ENCODE measurements around the gene SLC40A1.

Gene SLC40A1

DNA sequence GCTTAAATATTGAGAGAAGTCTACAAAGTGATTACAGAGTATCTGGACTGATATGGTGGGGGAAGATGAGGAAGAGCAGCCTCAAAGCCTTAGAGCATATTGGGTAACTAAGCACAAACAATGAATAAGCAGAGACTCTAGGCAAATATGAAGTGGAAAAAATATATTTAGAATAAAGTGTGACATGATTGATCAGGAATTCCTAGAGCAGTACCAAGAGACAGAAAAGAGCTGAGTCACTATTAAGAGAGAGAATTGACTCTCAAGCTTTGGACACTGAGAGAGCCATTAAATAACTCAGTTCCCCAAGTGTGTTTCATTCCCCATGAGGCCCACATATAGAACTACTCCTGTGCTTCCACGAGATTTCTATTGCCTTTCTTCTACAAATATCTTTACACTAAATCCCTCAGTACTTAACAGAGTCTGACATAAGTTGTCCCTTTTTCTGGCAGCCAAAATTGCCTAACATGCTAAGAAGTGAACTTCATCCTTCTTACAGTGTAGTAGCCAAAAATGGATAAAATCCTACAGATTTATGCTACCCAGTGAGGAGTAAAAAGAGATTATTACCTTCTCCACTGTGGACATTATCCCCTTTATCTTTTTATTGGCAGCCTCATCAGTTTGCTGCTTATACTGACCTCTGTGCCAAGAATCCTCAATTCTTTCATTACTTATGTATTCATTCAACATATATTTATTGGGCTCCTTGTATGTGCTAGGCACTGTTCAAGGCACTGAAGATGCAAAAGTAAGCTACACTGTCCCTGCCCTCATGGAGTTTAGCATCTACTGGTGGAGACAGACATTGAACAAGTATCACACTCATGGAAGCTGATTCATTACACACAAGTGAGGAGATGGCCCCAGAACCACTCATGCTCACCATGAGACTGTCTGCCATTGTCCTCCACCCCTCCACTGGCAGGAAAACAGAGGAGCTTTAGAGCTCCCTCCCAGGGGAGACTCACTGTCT is 45.4 kb downstream of the SLC40A1 start:
- DNase-seq, result no peak

- DNase-seq, result no peak
Observed at GRCh38 chr2:189533288-189534035, 47.1 kb downstream of the SLC40A1 start.

DNA sequence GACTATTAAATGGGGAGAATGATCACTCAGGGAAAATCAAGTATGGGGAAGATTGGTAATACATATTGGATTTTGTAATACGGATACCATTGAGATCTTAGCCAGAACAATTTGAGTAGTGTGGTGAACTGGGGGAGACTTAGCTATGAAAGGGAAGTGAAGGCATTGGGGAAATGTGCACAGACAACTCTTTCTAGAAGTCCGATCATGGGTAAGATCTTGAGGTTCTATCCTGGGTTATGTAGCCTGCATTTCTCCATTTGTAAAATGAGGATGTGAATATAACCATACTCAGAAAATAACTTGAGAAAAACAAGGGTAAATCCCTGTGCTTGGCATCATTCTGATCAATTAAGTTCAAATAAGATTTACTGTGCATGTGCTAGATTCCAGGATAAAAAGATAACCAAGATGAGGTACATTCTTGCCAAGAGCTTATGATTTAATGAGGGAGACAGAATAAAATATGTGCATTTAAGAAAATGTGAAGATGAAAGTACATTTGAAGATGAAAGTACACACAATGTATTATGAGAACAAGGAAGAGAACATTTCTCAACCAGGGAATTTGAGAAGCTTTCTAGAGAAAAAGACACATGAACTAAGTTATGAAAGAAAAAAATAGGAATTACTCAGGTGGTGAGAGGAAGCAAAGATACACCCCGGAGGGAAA is 49.5 kb downstream of the SLC40A1 start:
- DNase-seq, result peak; percentile 32

DNA sequence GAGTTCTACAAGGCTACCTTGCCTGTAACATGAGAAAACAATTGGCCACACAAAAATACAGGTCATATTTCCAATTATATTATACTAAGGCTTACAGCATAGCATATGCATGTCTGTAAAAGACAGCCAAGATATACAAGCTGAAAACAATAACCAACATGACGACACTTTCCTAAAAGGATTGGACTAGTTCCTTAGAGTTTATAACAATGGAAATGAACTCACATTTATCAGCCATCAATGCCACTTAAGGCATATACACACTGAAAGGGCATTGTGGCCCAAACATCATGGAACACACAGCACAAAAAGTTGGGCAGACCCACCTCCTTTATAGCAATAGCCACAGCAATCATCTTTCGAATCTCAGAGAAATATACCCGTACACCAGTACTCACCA is 52.0 kb downstream of the SLC40A1 start:
- no peak for DNase-seq

DNA sequence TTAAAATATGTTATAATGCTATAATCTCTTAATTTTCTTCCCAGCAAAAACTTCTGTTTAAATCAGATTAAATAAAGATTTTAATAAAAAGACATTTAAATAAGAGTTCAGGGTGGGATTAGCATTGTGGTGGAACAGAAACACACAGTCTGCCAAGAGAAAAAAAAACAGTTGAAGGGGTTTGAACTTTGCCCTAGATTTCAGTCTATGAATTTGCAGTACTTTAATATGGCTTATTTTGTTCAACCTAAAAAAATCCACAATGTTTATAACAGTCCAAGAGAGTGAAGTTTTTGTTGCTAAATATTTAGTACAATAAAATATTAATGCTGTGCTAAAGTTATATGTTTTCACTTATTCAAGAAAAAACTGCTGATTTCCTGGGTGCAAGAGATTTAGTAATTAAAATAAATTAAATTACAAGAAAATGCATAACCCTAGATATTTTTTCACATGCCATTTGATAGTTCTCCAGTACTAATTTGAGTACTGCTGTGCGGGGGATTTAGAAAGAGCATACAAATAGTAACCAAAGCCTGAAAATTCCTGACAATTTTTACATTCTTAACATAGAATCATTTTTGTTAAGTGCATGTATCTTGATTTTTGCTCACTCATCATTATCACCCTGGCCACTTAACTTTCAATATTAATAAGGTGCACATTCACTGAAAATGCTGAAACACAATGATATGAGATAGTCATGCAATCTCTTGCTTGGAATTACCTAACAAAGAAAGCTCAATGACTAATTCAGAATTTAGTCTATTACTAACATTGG is 52.6 kb downstream of the SLC40A1 start:
- no peak for DNase-seq

GRCh38 chr2:189527041-189527750 is 53.4 kb downstream of the SLC40A1 start:
- DNase-seq, result no peak

DNA sequence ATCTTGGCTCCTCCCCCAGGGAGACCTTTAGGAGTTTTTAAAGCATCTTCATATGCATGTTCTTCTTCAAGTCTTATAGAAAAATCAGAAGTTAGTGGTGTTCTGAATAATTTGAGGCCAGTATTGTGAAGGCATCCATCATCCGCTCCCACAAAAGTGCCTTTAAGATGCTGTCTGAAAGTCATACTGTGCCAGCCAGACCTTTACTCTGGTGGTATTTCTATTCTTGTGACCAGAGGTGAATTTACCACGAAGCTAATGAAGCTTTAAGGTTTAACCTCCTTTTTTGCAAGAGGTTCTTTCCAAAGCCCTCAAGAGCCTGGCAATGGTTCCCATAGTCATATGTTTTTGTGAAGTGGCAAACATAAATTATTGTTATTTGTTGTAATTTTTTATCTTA is 54.3 kb downstream of the SLC40A1 start:
- DNase-seq, result no peak

DNA sequence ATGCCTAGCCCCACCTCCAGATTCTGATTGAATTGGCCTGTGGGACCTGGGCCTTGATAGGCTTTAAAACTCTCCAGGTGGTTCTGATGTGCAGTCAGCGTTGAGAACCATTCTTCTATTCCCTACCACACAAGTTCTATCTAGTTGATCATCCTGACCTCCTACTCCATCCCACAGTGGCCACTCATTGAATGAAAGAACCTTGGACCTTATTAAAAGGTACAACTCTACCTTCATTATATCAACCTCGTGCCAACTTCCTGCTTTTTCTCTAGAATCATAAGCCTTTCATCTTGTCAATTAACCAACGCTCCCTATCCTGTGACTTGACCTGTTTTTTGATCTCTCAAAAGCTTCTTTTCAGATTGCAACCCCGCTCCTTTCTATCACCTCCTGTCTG is 55.8 kb downstream of the SLC40A1 start:
- no peak for DNase-seq

DNA sequence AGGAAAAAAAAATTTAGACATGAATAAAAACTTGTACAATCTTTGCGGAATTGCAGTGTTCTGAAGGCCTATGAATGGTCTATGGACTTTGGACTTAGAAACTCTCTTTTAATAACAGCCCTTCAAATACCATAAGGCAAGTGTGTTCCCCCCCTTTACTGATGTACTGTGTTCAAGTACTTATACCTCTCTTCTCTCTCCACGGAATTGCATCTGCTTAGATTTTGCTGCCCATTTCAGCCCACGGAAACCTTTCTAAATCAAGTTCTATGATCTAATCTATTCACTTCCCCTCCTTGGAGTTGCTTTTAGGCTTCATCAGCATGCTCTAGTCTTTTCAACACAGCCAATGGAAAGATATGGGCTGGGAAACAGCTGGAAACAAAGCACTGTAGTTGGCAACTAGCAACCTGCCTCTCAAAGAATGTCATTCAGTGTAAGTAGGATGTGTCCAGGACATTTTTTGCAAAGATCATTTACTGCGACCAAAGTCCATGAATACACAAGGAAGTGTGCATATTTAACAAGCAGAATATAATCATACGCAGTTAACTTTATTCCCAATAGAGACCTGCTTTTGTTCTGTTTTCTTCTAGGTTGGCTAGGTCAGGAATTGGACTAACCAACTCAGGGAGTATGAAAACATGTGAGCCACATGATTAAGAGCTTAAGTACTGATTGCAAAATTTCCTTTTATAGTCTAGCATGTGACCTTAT is 58.0 kb downstream of the SLC40A1 start:
- peak; percentile 23 to 33 for DNase-seq

DNA sequence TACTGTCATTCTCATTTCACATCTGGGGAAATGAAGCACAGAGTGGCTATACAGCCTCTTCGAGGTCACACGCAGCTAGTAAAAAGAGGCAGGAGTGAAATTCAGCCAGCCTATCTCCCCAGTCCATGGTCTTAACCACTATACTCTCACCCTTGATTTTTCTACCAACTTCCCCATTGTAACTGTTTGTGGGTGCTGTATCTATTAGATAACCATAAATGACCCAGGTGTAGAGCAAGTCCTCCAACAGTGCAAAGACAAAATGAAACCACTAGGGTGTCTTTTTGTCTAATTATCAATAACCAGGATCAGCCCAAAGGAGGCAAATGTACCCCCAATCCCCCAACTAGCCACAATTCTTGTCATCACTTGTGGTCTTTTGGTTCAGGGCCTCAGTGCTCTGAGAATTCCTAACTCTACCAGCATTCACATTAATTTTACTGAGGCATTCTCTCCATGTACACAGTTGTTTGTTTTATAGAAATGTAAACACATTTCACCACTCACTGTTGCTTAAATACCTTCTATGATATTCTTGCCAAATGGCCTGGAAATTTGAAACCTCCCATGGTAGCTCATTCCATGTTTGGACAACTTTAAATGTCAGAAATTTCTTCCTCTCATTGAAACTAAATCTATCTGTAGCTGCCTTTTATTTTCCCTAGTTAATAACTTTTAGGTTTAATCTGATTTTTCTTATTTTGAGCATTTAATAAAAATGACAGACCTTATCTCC is 58.7 kb downstream of the SLC40A1 start:
- no peak for DNase-seq

GRCh38 chr2:189519631-189520387 is 60.8 kb downstream of the SLC40A1 start:
- DNase-seq, result no peak

GRCh38 chr2:189517847-189518535 is 62.6 kb downstream of the SLC40A1 start:
- DNase-seq, result no peak

- peak; percentile 28 to 41 for DNase-seq
Observed at GRCh38 chr2:189516546-189516945, 64.0 kb downstream of the SLC40A1 start.

DNA sequence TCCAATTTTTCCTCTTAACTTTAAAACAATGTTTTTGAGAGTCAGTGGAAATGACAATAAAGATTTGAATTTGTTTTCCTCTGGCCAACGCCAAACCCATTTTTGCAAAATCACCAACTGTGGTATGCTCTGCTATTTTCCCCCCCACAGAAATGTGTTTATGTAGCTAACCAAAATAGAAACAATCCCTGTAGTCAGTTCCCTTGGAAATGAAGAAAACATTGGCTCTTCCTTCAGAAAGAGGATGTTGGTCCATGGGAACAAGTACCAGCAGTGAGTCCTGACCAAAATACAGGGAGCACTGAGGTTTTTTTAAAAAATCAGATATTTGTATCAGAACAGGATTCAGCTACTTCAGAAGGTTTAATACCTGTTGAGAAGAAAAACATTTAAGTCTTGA is 65.3 kb downstream of the SLC40A1 start:
- DNase-seq, result peak in 1 of 2 donors; percentile 12

- DNase-seq, result peak; percentile 66 to 68
Observed at GRCh38 chr2:189514104-189514503, 66.5 kb downstream of the SLC40A1 start.

GRCh38 chr2:189512879-189513278 is 67.7 kb downstream of the SLC40A1 start:
- DNase-seq, result no peak

DNA sequence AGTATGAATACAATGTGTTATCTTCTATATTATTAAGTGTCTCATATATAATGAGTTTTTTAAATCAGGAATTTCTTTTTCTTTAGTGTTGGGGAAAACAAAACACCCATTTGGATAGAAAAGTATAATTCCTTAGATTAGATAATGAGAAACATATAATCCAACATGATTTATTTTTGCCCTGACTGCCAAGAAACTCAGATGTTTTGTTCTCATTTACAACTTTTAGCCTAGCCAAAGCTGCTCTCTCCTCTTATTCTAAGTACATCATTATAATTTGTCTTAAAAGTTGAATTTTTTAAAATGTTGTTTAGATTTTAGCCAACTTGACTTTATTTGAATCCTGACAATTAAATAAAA is 68.6 kb downstream of the SLC40A1 start:
- DNase-seq, result no peak

DNA sequence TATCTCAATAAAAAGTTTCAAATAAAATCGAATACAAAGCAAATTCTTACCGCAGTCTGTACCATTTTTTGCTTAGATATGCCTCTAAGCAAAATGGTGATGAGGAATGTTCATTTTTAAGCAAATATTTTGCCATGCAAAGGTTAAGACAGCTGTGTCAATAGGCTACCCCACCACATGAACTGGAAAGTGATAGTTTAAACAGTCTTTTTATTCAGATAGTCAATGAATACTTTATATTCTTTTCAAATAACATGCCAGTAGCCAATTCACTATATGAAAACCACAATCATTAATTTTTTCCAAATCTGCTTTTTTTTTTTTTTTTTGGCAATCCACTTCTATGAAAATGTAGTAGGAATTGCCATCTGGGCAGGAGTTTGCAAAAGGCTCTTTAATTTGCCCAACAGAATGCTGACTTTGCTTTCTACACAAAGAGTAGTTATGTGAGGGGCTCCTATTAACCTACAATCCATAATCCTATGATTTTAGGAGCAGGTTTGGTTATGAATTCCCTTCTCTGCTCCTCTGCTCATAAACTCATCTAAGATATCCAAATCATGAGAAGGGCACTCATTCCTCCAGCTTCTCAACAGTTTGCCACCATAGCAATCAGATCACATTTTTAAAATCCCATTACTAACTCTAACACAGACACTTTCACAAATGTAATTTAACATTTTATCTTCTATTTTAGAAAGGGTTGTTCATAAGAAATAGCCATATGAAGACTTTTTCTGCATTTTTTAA is 69.2 kb downstream of the SLC40A1 start:
- no peak for DNase-seq

All from inflammatory macrophage treated with lipopolysaccharide for 1 hour (primary cell).